NCI-H1694 treated with DMSO at 0.1 percent for 48 hours (cell line): ENCODE results near the gene MVK.
A peak's percentile ranks its signal among the peaks of the same experiment; 100 is the strongest.
"Not testable (repeated sequence)": the region's sequence is repeated elsewhere in the genome, so short reads cannot be mapped to it uniquely, and the experiment has no call there.

Source experiments
- DNase-seq: peaks from one replicate; lab custom pipeline; 2025; lab: John Stamatoyannopoulos, UW

Gene MVK

GRCh38 chr12:109591041-109591440, 17.4 kb downstream of the MVK start:
- no peak for DNase-seq

GRCh38 chr12:109592195-109592904, 18.8 kb downstream of the MVK start:
- no peak for DNase-seq

GRCh38 chr12:109592905-109593272, 19.3 kb downstream of the MVK start:
- DNase-seq = peak; percentile 22

- DNase-seq = no peak
Measured at GRCh38 chr12:109594556-109595317, 21.1 kb downstream of the MVK start.

GRCh38 chr12:109595321-109595902, 21.8 kb downstream of the MVK start:
- DNase-seq = no peak

- DNase-seq = no peak
Measured at GRCh38 chr12:109596418-109597244, 23.0 kb downstream of the MVK start.

GRCh38 chr12:109597414-109597794, 23.8 kb downstream of the MVK start:
- DNase-seq = no peak

GRCh38 chr12:109597795-109598427, 24.3 kb downstream of the MVK start:
- peak; percentile 71 for DNase-seq

GRCh38 chr12:109598428-109598854, 24.8 kb downstream of the MVK start:
- DNase-seq = no peak

- DNase-seq = no peak
Measured at GRCh38 chr12:109599087-109599486, 25.5 kb downstream of the MVK start.

GRCh38 chr12:109600481-109600880, 26.9 kb downstream of the MVK start:
- peak; percentile 18 for DNase-seq

- no peak for DNase-seq
Measured at GRCh38 chr12:109600995-109601394, 27.4 kb downstream of the MVK start.

GRCh38 chr12:109601557-109601956, 28.0 kb downstream of the MVK start:
- no peak for DNase-seq

- DNase-seq = not testable (repeated sequence)
Measured at GRCh38 chr12:109602132-109602531, 28.5 kb downstream of the MVK start.

GRCh38 chr12:109604132-109604585, 30.6 kb downstream of the MVK start:
- no peak for DNase-seq

- peak; percentile 29 for DNase-seq
Measured at GRCh38 chr12:109605016-109605415, 31.4 kb downstream of the MVK start.

GRCh38 chr12:109605599-109606228, 32.1 kb downstream of the MVK start:
- no peak for DNase-seq

- DNase-seq = peak; percentile 84
Measured at GRCh38 chr12:109606320-109607028, 32.9 kb downstream of the MVK start.

GRCh38 chr12:109607618-109608017, 34.0 kb downstream of the MVK start:
- DNase-seq = no peak

- no peak for DNase-seq
Measured at GRCh38 chr12:109608270-109608669, 34.7 kb downstream of the MVK start.

GRCh38 chr12:109608793-109609192, 35.2 kb downstream of the MVK start:
- DNase-seq = no peak
